ENCODE results near the gene OVCH2.

Gene OVCH2

DNA sequence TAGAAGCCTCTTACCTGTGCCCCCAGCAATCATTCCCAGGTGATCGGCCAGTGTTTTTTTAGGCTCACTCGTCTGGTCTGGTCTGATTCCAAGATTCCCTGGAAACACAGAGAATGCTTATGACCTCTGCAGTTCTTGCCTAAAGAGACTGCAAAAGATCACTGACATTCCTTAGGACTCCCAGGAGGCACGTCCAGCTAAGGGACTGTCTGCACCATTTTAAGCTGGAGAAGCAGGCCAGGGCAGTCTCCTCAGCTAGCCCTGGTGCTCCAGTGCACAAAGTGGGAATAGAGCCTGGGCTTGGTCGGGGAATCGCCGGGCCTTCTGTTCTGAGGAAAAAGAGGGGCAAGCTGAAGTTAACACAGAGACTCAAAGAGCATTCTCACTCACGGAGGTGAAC is 37.8 kb downstream of the OVCH2 start:
- TF ChIP-seq SIN3A (IDR thresholded peaks at IDR 0.05; ENCODE audit: borderline replicate concordance, insufficient read depth, low read length) (no peak), TAF1 (IDR thresholded peaks at IDR 0.05; ENCODE audit: borderline replicate concordance, insufficient read depth, low read length) (no peak), POLR2AphosphoS5 (IDR thresholded peaks at IDR 0.05; ENCODE audit: low read depth, low read length) (no peak), FOXP2 (optimal IDR thresholded peaks at IDR 0.05; ENCODE audit: borderline replicate concordance, extremely low read depth, extremely low read length, insufficient read depth) (no peak)
- TF ChIP-seq, protein P1, sequence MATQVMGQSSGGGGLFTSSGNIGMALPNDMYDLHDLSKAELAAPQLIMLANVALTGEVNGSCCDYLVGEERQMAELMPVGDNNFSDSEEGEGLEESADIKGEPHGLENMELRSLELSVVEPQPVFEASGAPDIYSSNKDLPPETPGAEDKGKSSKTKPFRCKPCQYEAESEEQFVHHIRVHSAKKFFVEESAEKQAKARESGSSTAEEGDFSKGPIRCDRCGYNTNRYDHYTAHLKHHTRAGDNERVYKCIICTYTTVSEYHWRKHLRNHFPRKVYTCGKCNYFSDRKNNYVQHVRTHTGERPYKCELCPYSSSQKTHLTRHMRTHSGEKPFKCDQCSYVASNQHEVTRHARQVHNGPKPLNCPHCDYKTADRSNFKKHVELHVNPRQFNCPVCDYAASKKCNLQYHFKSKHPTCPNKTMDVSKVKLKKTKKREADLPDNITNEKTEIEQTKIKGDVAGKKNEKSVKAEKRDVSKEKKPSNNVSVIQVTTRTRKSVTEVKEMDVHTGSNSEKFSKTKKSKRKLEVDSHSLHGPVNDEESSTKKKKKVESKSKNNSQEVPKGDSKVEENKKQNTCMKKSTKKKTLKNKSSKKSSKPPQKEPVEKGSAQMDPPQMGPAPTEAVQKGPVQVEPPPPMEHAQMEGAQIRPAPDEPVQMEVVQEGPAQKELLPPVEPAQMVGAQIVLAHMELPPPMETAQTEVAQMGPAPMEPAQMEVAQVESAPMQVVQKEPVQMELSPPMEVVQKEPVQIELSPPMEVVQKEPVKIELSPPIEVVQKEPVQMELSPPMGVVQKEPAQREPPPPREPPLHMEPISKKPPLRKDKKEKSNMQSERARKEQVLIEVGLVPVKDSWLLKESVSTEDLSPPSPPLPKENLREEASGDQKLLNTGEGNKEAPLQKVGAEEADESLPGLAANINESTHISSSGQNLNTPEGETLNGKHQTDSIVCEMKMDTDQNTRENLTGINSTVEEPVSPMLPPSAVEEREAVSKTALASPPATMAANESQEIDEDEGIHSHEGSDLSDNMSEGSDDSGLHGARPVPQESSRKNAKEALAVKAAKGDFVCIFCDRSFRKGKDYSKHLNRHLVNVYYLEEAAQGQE (IDR thresholded peaks at IDR 0.05; ENCODE audit: insufficient read depth in 1 of 2, low read depth in 2 of 2, low read length in 2 of 2), result no peak

DNA sequence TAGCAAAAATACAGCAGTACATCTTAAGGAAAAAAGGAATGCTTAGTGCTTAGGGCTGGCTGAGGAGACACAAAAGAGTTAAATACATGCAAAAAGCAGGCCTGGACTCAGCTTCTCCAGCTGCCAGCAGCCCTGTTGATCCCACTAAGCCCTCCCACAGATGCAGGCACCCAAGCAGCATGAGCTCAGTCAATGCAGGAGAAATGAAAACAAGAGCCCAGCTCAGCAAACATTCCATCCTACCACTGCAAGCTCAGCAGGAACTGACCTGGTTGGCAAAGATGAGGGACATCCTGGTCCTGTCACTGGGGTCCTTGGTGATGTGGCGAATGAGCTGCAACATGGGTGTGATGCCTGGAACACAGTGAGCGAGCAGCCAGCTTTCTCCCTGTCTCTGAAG is 38.8 kb downstream of the OVCH2 start:
- TF ChIP-seq, protein P1 (IDR thresholded peaks at IDR 0.05; ENCODE audit: insufficient read depth in 1 of 2, low read depth in 2 of 2, low read length in 2 of 2), result no peak
- TF ChIP-seq FOXP2 (optimal IDR thresholded peaks at IDR 0.05; ENCODE audit: borderline replicate concordance, extremely low read depth, extremely low read length, insufficient read depth) (no peak), POLR2AphosphoS5 (IDR thresholded peaks at IDR 0.05; ENCODE audit: low read depth, low read length) (no peak), SIN3A (IDR thresholded peaks at IDR 0.05; ENCODE audit: borderline replicate concordance, insufficient read depth, low read length) (no peak), TAF1 (IDR thresholded peaks at IDR 0.05; ENCODE audit: borderline replicate concordance, insufficient read depth, low read length) (no peak)

DNA sequence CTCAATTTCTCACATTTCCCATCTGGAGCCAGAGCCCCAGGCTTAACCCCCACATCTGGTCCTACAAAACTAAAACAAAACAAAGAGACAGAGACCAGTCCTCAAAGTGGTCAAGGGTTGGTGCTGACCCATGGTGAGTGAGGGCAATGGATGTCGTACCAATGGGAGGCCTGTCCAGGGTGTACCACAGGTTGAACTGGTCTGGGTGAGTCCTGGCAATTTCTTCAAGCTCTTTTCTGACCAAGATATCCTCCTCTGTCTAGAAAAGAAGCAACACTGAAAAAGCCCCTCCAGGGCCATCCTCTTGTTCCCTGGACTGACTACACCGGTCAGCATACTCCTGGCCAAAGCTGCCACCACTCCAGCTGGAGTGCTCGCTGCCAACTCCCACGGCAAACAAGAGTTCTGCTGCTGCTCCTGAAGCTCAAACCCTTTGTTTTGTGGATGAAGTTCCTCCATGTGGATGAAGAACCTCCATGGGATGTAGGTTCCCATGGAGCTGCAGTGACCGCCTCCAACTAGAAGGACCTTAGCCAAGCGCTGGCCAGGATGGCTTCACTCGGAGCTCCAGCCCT is 39.9 kb downstream of the OVCH2 start:
- TF ChIP-seq SIN3A (IDR thresholded peaks at IDR 0.05; ENCODE audit: borderline replicate concordance, insufficient read depth, low read length) (no peak), FOXP2 (optimal IDR thresholded peaks at IDR 0.05; ENCODE audit: borderline replicate concordance, extremely low read depth, extremely low read length, insufficient read depth) (no peak), TAF1 (IDR thresholded peaks at IDR 0.05; ENCODE audit: borderline replicate concordance, insufficient read depth, low read length) (no peak)
- TF ChIP-seq, protein P1 (IDR thresholded peaks at IDR 0.05; ENCODE audit: insufficient read depth in 1 of 2, low read depth in 2 of 2, low read length in 2 of 2), result no peak

DNA sequence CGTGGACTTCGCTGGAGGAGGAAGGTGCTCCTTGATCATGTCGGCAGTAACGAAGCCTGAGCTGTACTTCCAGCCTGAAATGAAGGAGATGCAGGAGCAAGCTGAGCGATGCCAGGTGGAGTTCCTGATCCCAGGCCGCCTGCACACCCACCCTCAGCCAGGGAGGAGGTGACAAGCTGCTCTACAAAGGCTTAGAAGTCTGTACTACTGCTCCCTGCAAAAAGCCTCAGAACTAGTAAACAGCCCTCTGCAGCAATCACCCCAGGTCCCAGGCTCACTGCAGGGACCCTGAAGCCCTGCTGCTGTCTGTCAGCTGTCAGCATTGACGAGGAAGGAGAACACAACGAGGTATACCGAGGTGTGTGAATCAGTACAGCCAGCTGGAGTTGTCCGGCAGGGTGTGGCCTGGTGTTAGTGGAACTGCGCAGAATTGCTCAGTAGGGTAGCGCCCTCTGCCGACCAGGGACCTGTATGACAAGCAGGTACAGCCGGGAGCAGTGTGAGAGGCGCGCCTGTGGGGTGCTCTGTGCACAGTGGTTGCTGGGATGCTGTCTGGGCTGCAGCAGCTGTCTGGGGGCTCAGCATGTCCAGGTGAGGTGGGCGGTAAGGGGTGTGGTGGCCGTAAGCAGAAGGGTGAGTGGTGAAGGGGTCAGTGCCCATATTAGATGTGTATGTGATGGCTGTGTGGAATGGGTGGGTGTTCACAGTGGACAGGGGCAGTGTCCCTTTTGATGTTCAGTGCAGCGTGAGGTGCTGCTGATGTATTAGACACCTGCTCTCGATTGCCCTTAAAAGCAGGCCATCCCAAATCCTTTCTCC is 40.6 kb downstream of the OVCH2 start:
- TF ChIP-seq FOXP2 (optimal IDR thresholded peaks at IDR 0.05; ENCODE audit: borderline replicate concordance, extremely low read depth, extremely low read length, insufficient read depth) (peak; percentile 62), POLR2AphosphoS5 (IDR thresholded peaks at IDR 0.05; ENCODE audit: low read depth, low read length) (no peak), SIN3A (IDR thresholded peaks at IDR 0.05; ENCODE audit: borderline replicate concordance, insufficient read depth, low read length) (no peak), TAF1 (IDR thresholded peaks at IDR 0.05; ENCODE audit: borderline replicate concordance, insufficient read depth, low read length) (no peak)
- TF ChIP-seq, protein P1 (IDR thresholded peaks at IDR 0.05; ENCODE audit: insufficient read depth in 1 of 2, low read depth in 2 of 2, low read length in 2 of 2), result no peak
